CD4-positive, alpha-beta T cell treated with Interleukin-4 for 1 hour (primary cell): ENCODE data around the gene CNTN6.

ENCODE experiments used
- DNase-seq, 2 donors: peaks; one replicate each; pipeline ENCODE4 v3.0.0-alpha.2; 2020 to 2022

The CNTN6 gene

DNA sequence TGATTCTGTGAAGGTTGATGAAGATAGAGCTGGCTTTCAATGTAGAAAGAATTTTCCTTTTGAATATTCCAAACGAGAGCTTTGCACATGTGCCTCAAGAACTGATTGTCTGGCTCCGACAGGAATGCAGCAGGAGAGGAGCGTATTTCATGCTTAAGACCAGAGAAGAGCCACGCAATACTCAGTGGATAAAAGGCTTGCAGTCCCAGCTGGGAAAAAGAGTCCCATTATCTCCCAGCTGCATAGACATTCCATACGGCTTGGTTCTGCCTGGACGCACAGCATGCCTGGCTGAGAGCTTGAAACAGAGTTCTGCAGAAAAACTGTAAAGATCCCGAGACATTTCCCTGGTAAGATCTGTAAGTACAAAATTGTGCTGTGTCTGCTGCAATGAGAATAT, at the start of gene CNTN6:
Gene CNTN6 (plus strand): TSS at position 254 of the 400 bp plus-strand sequence. CDS start 54,985 bp downstream, outside the sequence.
- DNase-seq, result no peak

GRCh38 chr3:1048558-1048957, 44.3 kb upstream of the CNTN6 start:
- no peak for DNase-seq

DNA sequence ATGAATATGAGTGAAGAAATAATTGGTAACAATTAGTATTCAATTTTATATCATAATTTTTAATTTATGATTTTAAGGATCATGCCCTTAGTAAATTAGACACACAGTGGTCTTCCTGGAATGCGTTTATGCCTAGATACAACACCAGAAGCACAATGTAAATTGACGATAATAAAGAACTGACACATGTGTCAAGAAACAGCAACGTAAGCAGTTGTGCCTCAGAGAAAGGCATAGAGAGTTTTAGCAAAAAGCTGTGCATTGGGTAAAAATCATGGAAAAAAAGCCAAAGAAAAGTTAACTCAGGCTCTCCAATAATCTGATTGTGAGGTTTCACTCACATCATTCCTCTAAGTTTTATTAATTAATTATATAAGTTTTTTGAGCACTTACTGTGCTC, 37.0 kb upstream of the CNTN6 start:
- DNase-seq, result no peak

DNA sequence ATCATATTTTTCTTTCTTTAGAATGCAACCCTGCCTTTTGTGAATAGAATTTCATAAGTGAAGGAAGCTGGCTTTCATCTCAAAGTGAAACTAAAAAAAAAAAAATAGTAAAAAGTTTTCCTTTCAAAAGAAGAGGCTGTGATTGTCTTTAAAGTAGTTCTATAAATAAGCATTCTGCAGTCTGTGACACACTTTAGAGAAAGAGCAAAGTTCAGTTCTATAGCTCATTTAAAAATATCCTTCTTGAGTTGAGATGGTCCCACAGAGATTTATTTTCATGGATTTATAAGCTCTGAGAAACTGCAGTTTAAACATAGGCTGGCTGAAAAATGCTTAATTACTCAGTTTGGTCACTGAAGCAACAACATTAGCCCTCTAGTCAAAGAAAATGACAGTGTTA, 36.1 kb upstream of the CNTN6 start:
- no peak for DNase-seq

- no peak for DNase-seq
These were observed 35.4 kb upstream of the CNTN6 start for GRCh38 chr3:1057436-1057835.

DNA sequence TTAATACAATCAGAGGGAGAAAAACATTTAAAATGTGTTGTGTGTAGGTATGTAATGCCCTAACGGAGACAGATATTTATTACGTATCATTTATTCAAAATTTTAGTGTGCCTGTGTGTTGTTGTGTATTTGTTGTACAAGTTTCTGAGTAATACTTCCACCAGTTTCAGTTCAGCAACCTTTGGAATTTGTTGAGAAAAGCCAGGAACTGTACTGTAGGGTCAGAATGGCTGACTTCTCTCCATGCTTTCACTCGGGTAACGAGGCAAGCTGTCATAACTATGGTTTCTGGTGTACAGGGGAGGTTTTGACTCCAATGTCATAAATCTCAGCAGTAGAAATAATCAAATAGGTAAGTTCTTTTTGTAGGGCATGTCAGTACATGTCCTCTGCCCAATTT, 23.8 kb upstream of the CNTN6 start:
- DNase-seq, result no peak

- no peak for DNase-seq
These were observed 20.8 kb upstream of the CNTN6 start for GRCh38 chr3:1072041-1072440.

GRCh38 chr3:1079662-1080061, 13.2 kb upstream of the CNTN6 start:
- no peak for DNase-seq

DNA sequence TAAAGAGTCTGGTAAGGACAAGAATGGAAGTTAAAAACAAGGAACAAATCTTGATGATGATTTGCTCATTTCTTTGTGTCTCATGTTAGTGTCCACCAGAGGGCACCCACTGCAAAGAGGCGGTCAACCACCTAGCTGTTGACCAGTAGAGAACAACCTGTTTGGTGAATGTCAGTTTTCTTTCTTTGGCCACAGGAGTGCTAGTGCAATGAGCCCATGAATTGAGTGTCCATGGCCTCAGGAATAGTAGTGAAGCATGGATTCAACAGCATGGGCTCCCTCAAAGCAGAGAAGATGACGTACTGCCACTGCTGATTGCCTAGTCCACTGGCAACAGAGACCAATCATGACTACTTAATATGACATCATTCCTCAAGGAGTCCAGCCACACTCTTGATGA, 10.7 kb upstream of the CNTN6 start:
- DNase-seq, result no peak

- no peak for DNase-seq
These were observed 5.7 kb upstream of the CNTN6 start for GRCh38 chr3:1087066-1087560.

DNA sequence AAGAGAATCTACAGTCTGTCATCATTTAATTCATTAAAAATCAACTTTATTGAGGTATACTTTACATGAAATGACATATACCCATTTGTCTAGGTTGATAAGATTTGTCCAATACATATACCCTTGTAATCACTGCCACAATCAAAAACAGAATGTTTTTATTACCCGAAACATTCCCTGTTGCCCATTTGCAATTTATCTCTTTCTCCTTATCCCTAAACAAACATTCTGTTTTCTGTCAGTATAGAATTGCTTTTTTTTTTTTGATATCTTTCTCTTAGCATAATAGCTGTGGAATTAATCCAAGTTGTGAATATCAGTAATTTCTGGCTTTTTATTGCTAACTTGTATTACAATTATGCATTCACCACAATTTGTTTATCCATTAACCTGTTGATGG, 4.3 kb upstream of the CNTN6 start:
- DNase-seq, result no peak

DNA sequence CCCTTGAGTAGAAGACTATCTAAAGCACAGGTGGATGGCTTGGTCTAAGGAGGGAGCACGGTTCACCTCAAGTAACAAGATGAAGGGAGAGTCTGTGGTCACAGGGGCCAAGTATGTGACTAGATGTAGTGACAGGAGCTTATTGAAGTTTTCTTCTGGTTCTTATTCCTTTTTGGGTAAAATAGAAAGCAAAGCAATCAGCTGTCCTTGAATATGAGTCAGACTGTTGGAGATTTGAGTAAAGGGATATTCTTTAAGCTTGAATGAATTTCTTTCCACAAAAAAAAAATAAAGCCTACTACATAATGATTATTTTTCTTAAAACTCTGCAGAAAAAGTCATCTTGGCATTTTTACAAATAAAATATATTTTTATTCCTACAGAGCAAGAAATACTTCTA, 1.5 kb upstream of the CNTN6 start:
- no peak for DNase-seq

DNA sequence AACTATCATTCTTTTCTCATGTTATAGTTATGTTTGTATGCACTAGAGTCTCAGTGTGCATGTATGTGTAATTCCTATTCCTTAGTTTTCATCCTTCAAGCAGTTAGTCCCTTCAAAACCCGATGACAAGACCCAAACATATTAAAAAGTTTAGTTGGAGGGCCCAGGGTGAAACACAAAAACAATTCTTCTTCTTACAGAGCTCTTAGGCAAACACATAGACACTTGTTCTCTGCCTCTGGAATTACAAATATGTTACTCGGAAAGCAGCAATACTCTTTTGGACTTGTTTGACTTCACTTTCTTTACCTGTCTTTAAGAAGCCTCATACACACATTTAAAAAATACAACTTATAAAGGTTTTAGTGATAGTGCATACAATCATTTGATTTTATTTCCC, 763 bp upstream of the CNTN6 start:
- DNase-seq, result no peak

GRCh38 chr3:1093217-1093616, 393 bp downstream of the CNTN6 start:
- no peak for DNase-seq

- DNase-seq, result no peak
These were observed 10.7 kb downstream of the CNTN6 start for GRCh38 chr3:1103525-1103924.

GRCh38 chr3:1117843-1118473, 25.1 kb downstream of the CNTN6 start:
- no peak for DNase-seq

GRCh38 chr3:1131166-1131565, 38.3 kb downstream of the CNTN6 start:
- no peak for DNase-seq

GRCh38 chr3:1135194-1135593, 42.4 kb downstream of the CNTN6 start:
- DNase-seq, result no peak

DNA sequence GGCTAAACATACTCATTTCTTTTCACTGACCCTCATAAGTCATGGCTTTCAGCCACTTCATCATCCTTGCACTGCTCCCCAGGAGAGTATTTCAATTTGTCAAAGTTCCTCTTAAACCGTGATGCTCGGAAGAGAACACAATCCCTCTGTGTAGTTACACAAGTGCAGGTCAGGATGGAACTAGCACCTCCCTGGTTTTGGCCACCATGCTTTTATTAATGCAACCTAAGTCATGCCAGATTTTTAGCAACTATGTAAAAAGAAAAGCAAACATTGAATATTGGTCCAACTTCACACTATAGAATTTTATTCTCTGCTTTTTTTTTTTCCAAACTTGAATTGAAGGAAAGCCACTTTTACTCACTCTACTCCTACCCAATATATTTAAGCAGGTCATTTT, 45.2 kb downstream of the CNTN6 start:
- no peak for DNase-seq

DNA sequence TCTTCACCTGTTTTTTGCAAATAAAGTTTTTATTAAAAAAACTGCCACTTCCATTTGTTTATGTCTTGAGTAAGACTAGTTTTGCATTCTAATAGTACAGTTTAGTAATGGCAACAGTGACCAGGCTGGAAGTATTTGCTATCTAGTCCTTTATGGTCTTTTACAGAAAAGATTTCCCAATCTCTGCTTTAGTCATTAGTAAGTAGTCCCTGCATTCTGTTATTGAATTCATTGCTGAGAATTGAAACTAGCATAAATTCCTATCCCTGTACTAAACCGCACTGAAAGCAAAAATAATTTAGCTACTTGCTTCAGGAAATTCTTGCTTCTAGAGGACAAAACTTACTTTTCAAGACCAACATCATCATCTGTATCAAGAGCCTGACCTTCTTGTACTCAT, 46.2 kb downstream of the CNTN6 start:
- no peak for DNase-seq

GRCh38 chr3:1147326-1147725, 54.5 kb downstream of the CNTN6 start:
- DNase-seq, result no peak

DNA sequence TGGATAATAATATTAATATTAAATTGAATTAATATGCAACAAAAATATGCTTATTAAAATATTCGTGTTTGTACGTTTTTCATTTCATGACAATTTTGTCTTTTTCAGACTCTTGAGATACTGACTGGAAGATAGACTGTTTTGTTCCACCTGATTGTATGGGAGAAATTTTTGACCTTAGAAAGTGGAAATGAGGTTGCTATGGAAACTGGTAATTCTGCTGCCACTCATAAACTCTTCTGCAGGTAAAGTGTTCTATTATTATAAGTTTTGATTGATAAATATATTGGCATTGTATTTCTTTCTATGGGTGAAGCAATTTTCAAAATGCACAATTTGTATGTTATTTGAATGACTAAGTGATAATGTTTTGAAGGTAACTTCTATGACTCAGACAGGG, 55.0 kb downstream of the CNTN6 start:
- no peak for DNase-seq

DNA sequence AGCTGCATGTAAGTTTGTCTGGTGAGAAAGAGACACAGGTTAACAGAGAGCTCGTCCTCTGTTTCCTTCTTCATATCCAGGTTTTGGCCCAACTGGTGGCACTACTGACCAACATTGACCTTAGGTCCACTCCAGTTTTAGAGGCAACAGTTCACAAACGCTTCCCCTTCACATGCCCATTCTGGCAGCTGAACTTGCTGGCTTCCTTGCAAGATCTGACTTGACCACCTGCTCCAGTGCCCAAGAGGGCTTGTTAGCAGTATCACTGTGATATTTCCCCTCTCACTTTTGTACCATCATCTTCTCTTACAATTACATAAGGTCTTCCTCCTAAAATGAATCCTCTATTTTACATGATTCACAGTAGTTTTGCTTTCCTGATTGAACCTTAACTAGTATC, 71.3 kb downstream of the CNTN6 start:
- no peak for DNase-seq

DNA sequence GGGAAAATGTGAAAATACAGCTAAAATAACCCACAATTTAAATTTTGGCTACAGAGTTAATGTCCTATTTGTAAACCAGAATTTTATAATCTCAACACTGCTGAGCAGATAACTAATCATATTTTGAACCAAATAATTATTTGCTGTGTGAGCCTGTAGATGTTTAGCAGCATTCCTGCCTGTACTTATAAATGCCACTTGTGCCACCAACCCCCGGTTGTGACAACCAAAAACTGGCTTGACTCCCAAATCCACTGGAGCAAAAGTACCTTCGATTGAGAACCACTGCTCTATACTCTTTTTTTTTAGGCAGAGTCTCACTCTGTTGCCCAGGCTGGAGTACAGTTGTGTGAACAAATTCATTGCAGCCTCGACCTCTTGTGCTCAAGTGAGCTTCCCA, 78.5 kb downstream of the CNTN6 start:
- no peak for DNase-seq

DNA sequence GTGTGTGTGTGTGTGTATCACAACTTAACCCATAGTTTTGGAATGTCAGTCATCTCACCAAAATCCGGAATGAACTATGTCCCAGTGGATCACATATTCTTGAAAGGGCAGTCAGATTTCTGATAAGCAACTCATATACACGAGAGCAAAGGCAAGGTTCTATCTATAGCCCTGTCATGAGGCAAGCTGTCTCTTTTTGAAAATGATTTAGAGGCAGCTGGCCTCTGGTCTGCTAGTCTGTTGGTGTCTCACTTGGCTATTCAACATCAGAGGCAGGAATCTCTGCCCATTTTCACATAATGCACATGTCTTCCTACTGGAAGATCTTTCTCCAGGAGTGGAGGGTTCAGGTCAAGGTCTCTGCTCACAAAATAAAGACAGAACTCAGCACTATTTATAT, 79.8 kb downstream of the CNTN6 start:
- DNase-seq, result no peak

GRCh38 chr3:1179146-1179545, 86.3 kb downstream of the CNTN6 start:
- no peak for DNase-seq
